Brain microvascular endothelial cell (primary cell): ENCODE measurements around the gene AGRN.
"Not testable (repeated sequence)": the region's sequence is repeated elsewhere in the genome, so short reads cannot be mapped to it uniquely, and the experiment has no call there.

Experiments used
- DNase-seq: peaks from one replicate; pipeline ENCODE4 v3.0.0-alpha.2; 2020
- H3K27ac ChIP-seq: fragments of 250-450 bp; sonication (Bioruptor Pico); 2 replicates; pipeline ENCODE4 v1.5.1; 2020; ENCODE audit warnings: mild to moderate bottlenecking, moderate library complexity
- H3K27me3 ChIP-seq: fragments of 250-450 bp; sonication (Bioruptor Pico); replicated peaks from 2 replicates; pipeline ENCODE4 v1.5.1; 2020; ENCODE audit warnings: mild to moderate bottlenecking
- H3K36me3 ChIP-seq: fragments of 250-450 bp; sonication (Bioruptor Pico); replicated peaks from 2 replicates; pipeline ENCODE4 v1.5.1; 2020; ENCODE audit warnings: mild to moderate bottlenecking
- H3K4me3 ChIP-seq: 2 replicates; pipeline ENCODE4 v1.5.1; 2011; ENCODE audit warnings: low read depth, mild to moderate bottlenecking, control low read depth, low read length, moderate library complexity
- in situ Hi-C: cut with HindIII; loops from 2 replicates; pipeline ENCODE4 v1.10.0; 2017; ENCODE audit warnings: low sequenced_read_pairs, low pct_ligation_motif_present
- TF ChIP-seq, protein P1 (sequence below): IDR thresholded peaks from 2 replicates; pipeline ENCODE4 v1.5.1; 2011; ENCODE audit warnings: low read depth, mild to moderate bottlenecking, moderate library complexity, low read length, control low read depth, inconsistent platforms; ENCODE audit errors: missing control alignments

AGRN gene

DNA sequence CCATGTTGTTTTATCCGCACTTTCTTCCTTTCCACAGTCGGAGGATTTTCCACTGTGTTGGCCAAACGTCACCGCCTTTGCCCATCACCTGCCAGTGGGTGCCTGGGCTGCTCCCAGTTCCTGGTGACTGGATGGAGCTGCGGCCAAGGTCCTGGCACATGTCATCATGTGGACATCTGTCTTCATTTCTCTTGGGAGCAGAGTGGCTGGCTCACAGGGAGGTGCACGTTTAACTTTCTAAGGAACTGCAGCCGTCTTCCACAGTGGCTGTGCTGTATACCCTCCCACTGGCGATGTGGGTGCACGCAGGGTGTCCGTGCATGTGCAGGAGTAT is 73.7 kb downstream of the AGRN start:
- DNase-seq = no peak
- TF ChIP-seq, protein P1, sequence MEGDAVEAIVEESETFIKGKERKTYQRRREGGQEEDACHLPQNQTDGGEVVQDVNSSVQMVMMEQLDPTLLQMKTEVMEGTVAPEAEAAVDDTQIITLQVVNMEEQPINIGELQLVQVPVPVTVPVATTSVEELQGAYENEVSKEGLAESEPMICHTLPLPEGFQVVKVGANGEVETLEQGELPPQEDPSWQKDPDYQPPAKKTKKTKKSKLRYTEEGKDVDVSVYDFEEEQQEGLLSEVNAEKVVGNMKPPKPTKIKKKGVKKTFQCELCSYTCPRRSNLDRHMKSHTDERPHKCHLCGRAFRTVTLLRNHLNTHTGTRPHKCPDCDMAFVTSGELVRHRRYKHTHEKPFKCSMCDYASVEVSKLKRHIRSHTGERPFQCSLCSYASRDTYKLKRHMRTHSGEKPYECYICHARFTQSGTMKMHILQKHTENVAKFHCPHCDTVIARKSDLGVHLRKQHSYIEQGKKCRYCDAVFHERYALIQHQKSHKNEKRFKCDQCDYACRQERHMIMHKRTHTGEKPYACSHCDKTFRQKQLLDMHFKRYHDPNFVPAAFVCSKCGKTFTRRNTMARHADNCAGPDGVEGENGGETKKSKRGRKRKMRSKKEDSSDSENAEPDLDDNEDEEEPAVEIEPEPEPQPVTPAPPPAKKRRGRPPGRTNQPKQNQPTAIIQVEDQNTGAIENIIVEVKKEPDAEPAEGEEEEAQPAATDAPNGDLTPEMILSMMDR = no peak
- Histone ChIP-seq H3K27me3 (no peaks in the 10 kb centered on the region), H3K36me3 (no peaks in the 10 kb centered on the region), H3K27ac (no peak overlapping the region), H3K4me3 (no peak overlapping the region)
- in situ Hi-C loops = no loop called here

GRCh38 chr1:1094981-1095380 is 75.1 kb downstream of the AGRN start:
- in situ Hi-C loops = no loop called here
- TF ChIP-seq, protein P1 = no peak
- Histone ChIP-seq H3K36me3 (no peaks in the 10 kb centered on the region), H3K4me3 (no peak overlapping the region), H3K27me3 (no peaks in the 10 kb centered on the region), H3K27ac (no peak overlapping the region)
- DNase-seq = no peak

- H3K27me3 ChIP-seq, in situ Hi-C loops, DNase-seq, H3K36me3 ChIP-seq, H3K27ac ChIP-seq, H3K4me3 ChIP-seq: not testable (repeated sequence)
These were observed 76.2 kb downstream of the AGRN start for GRCh38 chr1:1096136-1096535.

DNA sequence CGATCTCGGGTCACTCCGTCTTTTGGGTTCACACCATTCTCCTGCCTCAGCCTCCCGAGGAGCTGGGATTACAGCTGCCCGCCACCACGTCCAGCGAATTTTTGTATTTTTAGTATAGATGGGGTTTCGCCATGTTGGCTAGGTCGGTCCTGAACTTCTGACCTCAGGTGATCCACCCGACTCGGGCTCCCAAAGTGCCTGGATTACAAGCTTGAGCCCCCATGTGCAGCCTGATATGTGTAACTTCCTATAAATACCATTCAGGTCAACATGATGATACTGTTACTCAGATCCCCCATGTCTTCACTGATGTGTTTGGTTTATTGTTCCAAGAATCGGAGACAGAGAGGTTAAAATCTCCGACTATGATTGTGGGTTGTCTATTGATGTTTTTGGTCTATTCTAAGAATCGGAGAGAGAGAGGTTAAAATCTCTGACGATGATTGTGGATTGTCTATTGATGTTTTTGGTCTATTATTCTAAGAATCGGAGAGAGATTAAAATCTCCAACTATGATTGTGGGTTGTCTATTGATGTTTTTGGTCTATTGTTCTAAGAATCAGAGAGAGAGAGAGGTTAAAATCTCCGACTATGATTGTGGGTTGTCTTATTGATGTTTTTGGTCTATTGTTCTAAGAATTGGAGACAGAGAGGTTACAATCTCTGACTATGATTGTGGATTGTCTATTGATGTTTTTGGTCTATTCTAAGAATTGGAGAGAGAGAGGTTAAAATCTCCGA is 78.9 kb downstream of the AGRN start:
- Histone ChIP-seq H3K27me3 (no peaks in the 10 kb centered on the region), H3K27ac (no peak overlapping the region), H3K4me3 (no peak overlapping the region), H3K36me3 (no peaks in the 10 kb centered on the region)
- in situ Hi-C loops = no loop called here
- DNase-seq = no peak
- TF ChIP-seq, protein P1 = no peak

DNA sequence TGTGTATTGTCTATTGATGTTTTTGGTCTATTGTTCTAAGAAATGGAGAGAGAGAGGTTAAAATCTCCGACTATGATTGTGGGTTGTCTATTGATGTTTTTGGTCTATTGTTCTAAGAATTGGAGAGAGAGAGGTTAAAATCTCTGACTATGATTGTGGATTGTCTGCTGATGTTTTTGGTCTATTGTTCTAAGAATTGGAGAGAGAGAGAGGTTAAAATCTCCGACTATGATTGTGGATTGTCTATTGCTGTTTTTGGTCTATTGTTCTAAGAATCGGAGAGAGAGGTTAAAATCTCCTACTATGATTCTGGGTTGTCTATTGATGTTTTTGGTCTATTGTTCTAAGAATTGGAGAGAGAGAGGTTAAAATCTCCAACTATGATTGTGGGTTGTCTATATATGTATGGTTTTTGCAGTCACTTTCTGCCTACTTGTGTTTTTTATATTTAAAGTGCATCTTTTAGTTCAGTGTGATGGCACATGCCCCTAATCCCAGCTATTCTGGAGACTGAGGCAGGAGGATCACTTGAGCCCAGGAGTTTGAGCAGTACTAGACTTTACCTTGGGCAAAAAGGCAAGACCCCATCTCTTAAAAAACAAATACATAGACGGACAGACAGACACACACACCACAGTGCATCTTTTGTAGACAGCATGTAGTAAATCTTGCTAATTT is 79.7 kb downstream of the AGRN start:
- in situ Hi-C loops = no loop called here
- H3K36me3 ChIP-seq = no peaks in the 10 kb centered on the region
- H3K27me3 ChIP-seq = no peaks in the 10 kb centered on the region
- TF ChIP-seq, protein P1 = no peak
- DNase-seq = no peak
- H3K4me3 ChIP-seq = no peak overlapping the region
- no peak overlapping the region for H3K27ac ChIP-seq

- H3K27ac ChIP-seq = no peak overlapping the region
- in situ Hi-C loops = no loop called here
- H3K36me3 ChIP-seq = no peaks in the 10 kb centered on the region
- TF ChIP-seq, protein P1 = no peak
- no peaks in the 10 kb centered on the region for H3K27me3 ChIP-seq
- DNase-seq = no peak
- H3K4me3 ChIP-seq = no peak overlapping the region
These were observed 80.4 kb downstream of the AGRN start for GRCh38 chr1:1100296-1100695.
